Adrenal gland (tissue), 12 donors: ENCODE results near the gene SSBP2. TPM values are rescaled to one million over a fixed set of nuclear protein-coding genes. Genes with fewer than 3 reads are reported as not detected.

Source experiments
- DNase-seq, 7 donors: peaks; one replicate each; pipeline ENCODE4 v3.0.0-alpha.2; 2019 to 2020
- H3K27ac ChIP-seq, 5 donors: fragments of 200-600 bp; sonication (generic) in 4 of 5; 1 replicate in 3 of 5; 2 replicates in 2 of 5; pipeline versions ENCODE4 v1.5.1 to v1.8.0; 2016 to 2020; ENCODE audit warnings: mild to moderate bottlenecking in 1 of 5
- H3K27me3 ChIP-seq: fragments of 200-600 bp; 2 replicates; pipeline ENCODE4 v1.8.0; 2021
- H3K36me3 ChIP-seq, 2 donors: fragments of 200-600 bp; replicated peaks in 1 of 2; 1 replicate in 1 of 2; 2 replicates in 1 of 2; pipeline versions ENCODE4 v1.5.1 to v1.8.0; 2018 to 2022
- H3K4me1 ChIP-seq, 2 donors: fragments of 200-600 bp; replicated peaks in 1 of 2; 1 replicate in 1 of 2; 2 replicates in 1 of 2; pipeline versions ENCODE4 v1.5.1 to v1.8.0; 2018 to 2021
- H3K4me3 ChIP-seq, 4 donors: fragments of 200-600 bp; sonication (generic) in 3 of 4; one replicate each; pipeline ENCODE4 v1.5.1; 2016 to 2018
- H3K9me3 ChIP-seq, 3 donors: fragments of 200-600 bp; sonication (generic) in 1 of 3; replicated peaks in 1 of 3; 1 replicate in 2 of 3; 2 replicates in 1 of 3; pipeline versions ENCODE4 v1.5.1 to v1.8.0; 2016 to 2021
- POLR2A ChIP-seq, 2 donors: fragments of 450-650 bp; IDR thresholded peaks; one replicate each; pipeline ENCODE4 v1.6.1; 2017; ENCODE audit warnings: antibody characterized with exemption in 2 of 2, mild to moderate bottlenecking in 2 of 2, moderate library complexity in 1 of 2
- WGBS, 4 donors: extraction: QIAGEN DNeasy Blood & Tissue Kit in 2 of 4; methylation state at CpG; one replicate each; pipeline versions ENCODE4 v1.1.5 to v1.1.7; 2013 to 2017; 5-methylcytosine and 5-hydroxymethylcytosine counted together
- intact Hi-C, 2 donors: fragments of 100-400 bp; cut with DNase I; formaldehyde crosslinking; loops; one replicate each; pipeline versions ENCODE4 v1.14.1 to v1.15.0; 2022 to 2023
- polyA plus RNA-seq, 3 donors: library from polyadenylated mRNA; stranded (reverse); fragments of 200-250 nt in 2 of 3; fragments of 350-450 nt in 1 of 3; fragmentation: Illumina TruSeq in 1 of 3; extraction: RNeasy Lipid Tissue Mini Kit (QIAGEN cat#74804) in 1 of 3; gene quantifications; one replicate each; pipeline ENCODE4 v1.2.3, GENCODE V29; 2013 to 2014
- total RNA-seq, 9 donors: library from RNA; depleted of rRNA in 4 of 9; stranded (reverse); fragments of >200 nt in 4 of 9; fragments of 120-200 nt in 1 of 9; fragmentation: NEBNext Ultra II Directional in 1 of 9; extraction: Animal tissue kit (Norgen Biotek cat#: 25700) in 1 of 9; gene quantifications; one replicate each; pipeline versions ENCODE4 v1.1.0 to v1.2.4, GENCODE V29; 2013 to 2023
- TF ChIP-seq, protein P1 (sequence below), 6 experiments: fragments of 450-650 bp in 4 of 6; fragments of 200-600 bp in 2 of 6; sonication (generic) in 1 of 6; IDR thresholded peaks; 1 replicate in 5 of 6; 2 replicates in 1 of 6; pipeline versions ENCODE4 v1.5.1 to v1.8.0; 2016 to 2021; ENCODE audit warnings: antibody characterized with exemption in 6 of 6, mild to moderate bottlenecking in 2 of 6, moderate library complexity in 1 of 6
- donor health status: healthy with polysubstance abuse.
- donor health status: Bipolar disorder and iron deficiency.
- donor health status: DM: yes; HTN: yes; CAD: no.
- donor health status: DM: no; HTN: no; CAD: no.
- donor health status: DM: no; HTN: no; CAD: no.
- donor health status: DM: yes; HTN: yes; CAD: no.

The SSBP2 gene
- total and polyA plus RNA-seq, 12 donors: 16.2 to 424 (median 25.4) TPM

DNA sequence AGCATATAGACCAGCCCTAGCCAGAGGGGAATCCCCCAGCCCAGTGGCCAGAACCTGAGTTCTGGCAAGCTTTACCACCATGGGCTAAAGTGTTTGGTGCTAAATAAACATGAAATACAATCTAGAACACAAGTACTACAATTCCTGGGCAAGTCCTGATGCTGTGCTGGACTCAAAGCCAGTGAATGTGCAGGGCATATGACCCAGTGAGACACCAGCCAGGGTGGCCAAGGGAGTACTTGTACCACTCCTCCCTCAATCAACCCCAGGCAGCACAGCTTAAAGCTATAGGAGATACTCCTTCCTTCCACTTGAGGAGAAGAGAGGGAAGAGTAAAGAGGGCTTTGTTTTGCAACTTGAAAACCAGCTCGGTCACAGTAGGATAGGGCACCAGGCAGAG lies 63.6 kb downstream of the SSBP2 start:
- WGBS, 4 donors: 88 to 100% (median 99%) methylated on average over 1 of the region's 1 CpG
- no peak overlapping the region for H3K4me3 ChIP-seq

DNA sequence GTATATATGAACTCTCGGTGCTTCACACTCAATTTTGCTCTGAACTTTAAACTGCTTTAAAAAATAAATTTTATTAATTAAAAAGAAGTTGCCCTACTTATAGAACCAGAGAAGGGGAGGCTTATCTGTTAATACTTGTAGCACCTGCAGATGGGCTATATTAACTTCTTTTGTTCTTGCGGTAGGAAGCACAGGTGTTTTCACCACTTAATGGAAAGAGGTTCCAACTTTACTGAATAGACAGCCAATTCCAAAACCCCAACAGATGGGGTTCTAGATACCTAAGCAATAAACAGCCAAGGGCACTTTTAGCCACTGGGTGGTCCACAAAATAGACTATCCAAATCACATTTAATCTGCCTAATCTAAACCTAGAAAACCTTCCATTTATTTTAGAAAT lies 65.4 kb downstream of the SSBP2 start:
- H3K27ac ChIP-seq: no peak overlapping the region
- no peaks in the 10 kb centered on the region for H3K36me3 ChIP-seq
- no peak for DNase-seq
- WGBS, 4 donors: 95 to 99% (median 97%) methylated on average over 2 of the region's 2 CpGs
- intact Hi-C loops: no loop called here
- no peak overlapping the region for H3K4me3 ChIP-seq
- TF ChIP-seq, protein P1, sequence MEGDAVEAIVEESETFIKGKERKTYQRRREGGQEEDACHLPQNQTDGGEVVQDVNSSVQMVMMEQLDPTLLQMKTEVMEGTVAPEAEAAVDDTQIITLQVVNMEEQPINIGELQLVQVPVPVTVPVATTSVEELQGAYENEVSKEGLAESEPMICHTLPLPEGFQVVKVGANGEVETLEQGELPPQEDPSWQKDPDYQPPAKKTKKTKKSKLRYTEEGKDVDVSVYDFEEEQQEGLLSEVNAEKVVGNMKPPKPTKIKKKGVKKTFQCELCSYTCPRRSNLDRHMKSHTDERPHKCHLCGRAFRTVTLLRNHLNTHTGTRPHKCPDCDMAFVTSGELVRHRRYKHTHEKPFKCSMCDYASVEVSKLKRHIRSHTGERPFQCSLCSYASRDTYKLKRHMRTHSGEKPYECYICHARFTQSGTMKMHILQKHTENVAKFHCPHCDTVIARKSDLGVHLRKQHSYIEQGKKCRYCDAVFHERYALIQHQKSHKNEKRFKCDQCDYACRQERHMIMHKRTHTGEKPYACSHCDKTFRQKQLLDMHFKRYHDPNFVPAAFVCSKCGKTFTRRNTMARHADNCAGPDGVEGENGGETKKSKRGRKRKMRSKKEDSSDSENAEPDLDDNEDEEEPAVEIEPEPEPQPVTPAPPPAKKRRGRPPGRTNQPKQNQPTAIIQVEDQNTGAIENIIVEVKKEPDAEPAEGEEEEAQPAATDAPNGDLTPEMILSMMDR (IDR thresholded peaks at IDR 0.05): no peak
- TF ChIP-seq POLR2A (IDR thresholded peaks at IDR 0.05): no peak
- no peaks in the 10 kb centered on the region for H3K27me3 ChIP-seq
- peaks cover 0 to 10% (median 0%) of the 10 kb centered on the region in 3 donors for H3K9me3 ChIP-seq
- H3K4me1 ChIP-seq: no peaks in the 10 kb centered on the region

More for the DNA sequence above, 63.6 kb downstream of the SSBP2 start:
- Histone ChIP-seq H3K4me1 (no peaks in the 10 kb centered on the region), H3K36me3 (no peaks in the 10 kb centered on the region), H3K27ac (no peak overlapping the region), H3K27me3 (no peaks in the 10 kb centered on the region), H3K9me3 (peaks cover 0 to 10% (median 0%) of the 10 kb centered on the region in 3 donors)
- no peak for DNase-seq
- intact Hi-C loops: no loop called here
- TF ChIP-seq POLR2A (IDR thresholded peaks at IDR 0.05): no peak
- TF ChIP-seq, protein P1 (IDR thresholded peaks at IDR 0.05): no peak

DNA sequence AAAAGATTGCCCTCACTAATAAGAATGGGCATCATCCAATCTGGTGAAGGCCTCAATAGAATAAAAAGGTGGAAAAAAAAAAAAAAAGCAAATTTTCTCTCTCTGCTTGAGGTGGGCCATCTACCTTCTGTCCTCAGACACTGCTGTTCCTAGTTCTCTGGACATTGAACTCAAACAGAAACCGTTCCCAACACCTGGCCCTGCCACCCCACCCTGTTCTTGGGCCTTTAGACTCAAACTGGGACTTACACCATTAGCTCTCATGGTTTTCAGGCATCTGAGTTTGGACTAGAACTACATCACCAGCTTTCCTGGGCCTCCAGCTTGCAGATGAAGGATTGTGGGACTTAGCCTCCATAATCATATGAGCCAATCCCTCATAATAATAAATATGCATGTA lies 71.0 kb downstream of the SSBP2 start:
- Histone ChIP-seq H3K36me3 (no peaks in the 10 kb centered on the region), H3K27me3 (no peaks in the 10 kb centered on the region), H3K4me1 (peaks cover 0 to 9% of the 10 kb centered on the region in 2 donors), H3K9me3 (no peaks in the 10 kb centered on the region), H3K4me3 (no peak overlapping the region), H3K27ac (no peak overlapping the region)
- TF ChIP-seq, protein P1 (IDR thresholded peaks at IDR 0.05): no peak
- no peak for TF ChIP-seq POLR2A (IDR thresholded peaks at IDR 0.05)
- 93 to 100% (median 97%) methylated on average over 1 of the region's 1 CpG for WGBS, 4 donors
- DNase-seq: no peak
- intact Hi-C loops: no loop called here

DNA sequence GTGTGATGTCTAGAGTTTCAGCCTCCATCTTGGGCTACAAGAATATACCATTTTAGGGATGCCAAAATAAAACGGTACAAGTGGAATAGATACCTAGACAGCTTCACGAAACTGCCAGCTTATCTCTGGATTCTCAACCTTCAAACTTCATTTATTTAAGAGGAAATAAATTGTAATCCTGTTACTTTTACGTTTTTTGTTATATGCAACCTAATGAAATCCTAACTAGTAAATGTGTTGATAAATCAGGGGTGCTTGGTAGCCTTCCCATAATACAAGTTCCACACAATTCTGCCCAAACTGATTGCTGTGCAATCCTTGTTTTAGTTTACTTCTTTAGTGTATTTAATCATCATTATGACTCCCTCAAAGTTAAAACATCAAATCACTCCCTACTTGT lies 75.5 kb downstream of the SSBP2 start:
- intact Hi-C loops: no loop called here
- no peak overlapping the region for H3K4me3 ChIP-seq
- H3K36me3 ChIP-seq: no peaks in the 10 kb centered on the region
- peaks cover 0 to 9% of the 10 kb centered on the region in 2 donors for H3K4me1 ChIP-seq
- no peak overlapping the region for H3K27ac ChIP-seq
- no peaks in the 10 kb centered on the region for H3K9me3 ChIP-seq
- TF ChIP-seq POLR2A (IDR thresholded peaks at IDR 0.05): no peak
- TF ChIP-seq, protein P1 (IDR thresholded peaks at IDR 0.05): no peak
- WGBS, 4 donors: 81 to 86% (median 84%) methylated on average over 3 of the region's 3 CpGs
- no peaks in the 10 kb centered on the region for H3K27me3 ChIP-seq
- no peak for DNase-seq
